OCI-LY1 (cell line): ENCODE measurements around the gene ROBO1.

Experiments used
- CTCF ChIP-seq: fragments of 200-600 bp; sonication (generic), shearing (Covaris generic); IDR thresholded peaks from 2 replicates; pipeline ENCODE4 v1.5.1; 2017; ENCODE audit warnings: mild to moderate bottlenecking, antibody characterized with exemption, low read length, moderate library complexity, mixed read lengths
- EZH2 ChIP-seq: fragments of 200-600 bp; sonication (generic), shearing (Covaris generic); IDR thresholded peaks from 2 replicates; pipeline ENCODE4 v1.8.0; 2017; ENCODE audit warnings: borderline replicate concordance, mixed run types, mild to moderate bottlenecking, antibody characterized with exemption, low read length, moderate library complexity, mixed read lengths

GRCh38 chr3:79247725-79248043 is 520.1 kb downstream of the ROBO1 start:
- no peak for TF ChIP-seq EZH2
- no peak for TF ChIP-seq CTCF
